ENCODE measurements around the gene ACTA1.
A peak's percentile ranks its signal among the peaks of the same experiment; 100 is the strongest.

ACTA1 gene

GRCh38 chr1:229438021-229438420 lies 4.1 kb upstream of the ACTA1 start:
- Histone ChIP-seq H3K4me3 (ENCODE audit: low read depth in 1 of 2, low read length in 2 of 2) (no peak overlapping the region), H3K27ac (ENCODE audit: low read length) (no peak overlapping the region), H3K36me3 (ENCODE audit: insufficient read depth, low read length) (peaks cover 29% of the 10 kb centered on the region), H2AFZ (ENCODE audit: low read depth, low read length) (no peak overlapping the region), H3K9me3 (ENCODE audit: insufficient read depth, low read length, severe bottlenecking) (no peaks in the 10 kb centered on the region), H3K27me3 (ENCODE audit: insufficient read depth, low read length, poor library complexity) (no peaks in the 10 kb centered on the region), H3K4me1 (ENCODE audit: insufficient read depth, low read length) (no peaks in the 10 kb centered on the region), H3K4me2 (ENCODE audit: insufficient read depth, low read length) (no peak overlapping the region), H4K20me1 (ENCODE audit: insufficient read depth, low read length) (no peaks in the 10 kb centered on the region), H3K9ac (ENCODE audit: low read depth, low read length) (no peak overlapping the region), H3K79me2 (ENCODE audit: insufficient read depth, low read length) (no peaks in the 10 kb centered on the region)
- TF ChIP-seq, protein P1, sequence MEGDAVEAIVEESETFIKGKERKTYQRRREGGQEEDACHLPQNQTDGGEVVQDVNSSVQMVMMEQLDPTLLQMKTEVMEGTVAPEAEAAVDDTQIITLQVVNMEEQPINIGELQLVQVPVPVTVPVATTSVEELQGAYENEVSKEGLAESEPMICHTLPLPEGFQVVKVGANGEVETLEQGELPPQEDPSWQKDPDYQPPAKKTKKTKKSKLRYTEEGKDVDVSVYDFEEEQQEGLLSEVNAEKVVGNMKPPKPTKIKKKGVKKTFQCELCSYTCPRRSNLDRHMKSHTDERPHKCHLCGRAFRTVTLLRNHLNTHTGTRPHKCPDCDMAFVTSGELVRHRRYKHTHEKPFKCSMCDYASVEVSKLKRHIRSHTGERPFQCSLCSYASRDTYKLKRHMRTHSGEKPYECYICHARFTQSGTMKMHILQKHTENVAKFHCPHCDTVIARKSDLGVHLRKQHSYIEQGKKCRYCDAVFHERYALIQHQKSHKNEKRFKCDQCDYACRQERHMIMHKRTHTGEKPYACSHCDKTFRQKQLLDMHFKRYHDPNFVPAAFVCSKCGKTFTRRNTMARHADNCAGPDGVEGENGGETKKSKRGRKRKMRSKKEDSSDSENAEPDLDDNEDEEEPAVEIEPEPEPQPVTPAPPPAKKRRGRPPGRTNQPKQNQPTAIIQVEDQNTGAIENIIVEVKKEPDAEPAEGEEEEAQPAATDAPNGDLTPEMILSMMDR (IDR thresholded peaks at IDR 0.05; ENCODE audit: borderline replicate concordance, extremely low read depth, low read length, poor library complexity, severe bottlenecking), result no peak
- TF ChIP-seq EZH2 (IDR thresholded peaks at IDR 0.05; ENCODE audit: borderline replicate concordance, low read depth, low read length, severe bottlenecking), result no peak
- no peak for ATAC-seq (ENCODE audit: insufficient read depth, low read depth)
- no peak for DNase-seq

DNA sequence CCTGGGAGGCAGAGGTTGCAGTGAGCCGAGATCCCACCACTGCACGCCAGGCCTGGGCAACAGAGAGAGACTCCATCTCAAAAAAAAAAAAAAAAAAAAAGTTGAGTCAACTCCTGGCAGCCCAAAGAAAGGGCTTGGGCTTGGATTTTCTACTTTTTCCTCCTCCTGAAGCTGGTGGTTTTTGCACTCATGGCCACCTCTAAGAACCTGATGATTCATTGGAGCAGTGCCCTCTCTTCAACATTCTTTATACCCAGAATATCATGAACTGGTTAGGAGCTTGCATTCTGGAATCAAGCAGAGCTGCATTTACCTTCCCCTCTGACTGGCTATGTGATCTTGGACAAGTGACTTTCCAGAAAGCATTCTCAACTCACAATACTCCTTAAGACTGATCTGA lies 3.5 kb upstream of the ACTA1 start:
- Histone ChIP-seq H2AFZ (ENCODE audit: low read depth, low read length) (no peak overlapping the region), H3K9ac (ENCODE audit: low read depth, low read length) (no peak overlapping the region), H3K4me2 (ENCODE audit: insufficient read depth, low read length) (no peak overlapping the region), H3K4me3 (ENCODE audit: low read depth in 1 of 2, low read length in 2 of 2) (no peak overlapping the region), H3K36me3 (ENCODE audit: insufficient read depth, low read length) (peaks cover 25% of the 10 kb centered on the region), H3K27me3 (ENCODE audit: insufficient read depth, low read length, poor library complexity) (no peaks in the 10 kb centered on the region), H3K79me2 (ENCODE audit: insufficient read depth, low read length) (no peaks in the 10 kb centered on the region), H4K20me1 (ENCODE audit: insufficient read depth, low read length) (no peaks in the 10 kb centered on the region), H3K9me3 (ENCODE audit: insufficient read depth, low read length, severe bottlenecking) (no peaks in the 10 kb centered on the region), H3K4me1 (ENCODE audit: insufficient read depth, low read length) (no peaks in the 10 kb centered on the region), H3K27ac (ENCODE audit: low read length) (no peak overlapping the region)
- ATAC-seq (ENCODE audit: insufficient read depth, low read depth) (no peak), DNase-seq (no peak)
- no peak for TF ChIP-seq EZH2 (IDR thresholded peaks at IDR 0.05; ENCODE audit: borderline replicate concordance, low read depth, low read length, severe bottlenecking)
- TF ChIP-seq, protein P1 (IDR thresholded peaks at IDR 0.05; ENCODE audit: borderline replicate concordance, extremely low read depth, low read length, poor library complexity, severe bottlenecking), result no peak

DNA sequence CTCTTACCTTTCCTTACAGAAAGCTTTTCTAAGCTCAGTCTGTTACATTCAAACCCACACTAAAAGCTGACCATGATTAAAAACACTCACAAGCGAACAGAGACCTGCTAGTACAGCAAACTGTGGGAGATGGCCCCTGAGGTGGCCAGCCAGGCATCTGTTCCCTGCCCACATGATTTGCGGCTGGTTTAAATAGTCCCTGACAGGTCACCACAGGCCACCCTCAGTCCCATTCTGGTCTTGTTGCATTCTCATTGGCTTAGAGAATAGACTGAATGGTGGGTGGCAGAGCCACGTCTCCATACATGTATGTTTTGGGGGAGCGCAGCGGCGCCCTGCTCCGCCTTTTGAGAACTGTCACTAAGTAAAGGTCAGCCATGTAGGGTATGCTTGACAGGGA lies 2.3 kb upstream of the ACTA1 start:
- no peaks in the 10 kb centered on the region for H3K27me3 ChIP-seq (ENCODE audit: insufficient read depth, low read length, poor library complexity)
- no peak overlapping the region for H3K9ac ChIP-seq (ENCODE audit: low read depth, low read length)
- 0 out of 3 replicates have a peak, but pooled peaks have one; percentile 30 for ATAC-seq (ENCODE audit: insufficient read depth, low read depth)

More for the DNA sequence above, 2.3 kb upstream of the ACTA1 start:
- Histone ChIP-seq H3K4me2 (ENCODE audit: insufficient read depth, low read length) (no peak overlapping the region), H3K79me2 (ENCODE audit: insufficient read depth, low read length) (no peaks in the 10 kb centered on the region), H3K36me3 (ENCODE audit: insufficient read depth, low read length) (peaks cover 14% of the 10 kb centered on the region), H3K4me1 (ENCODE audit: insufficient read depth, low read length) (no peaks in the 10 kb centered on the region), H3K4me3 (ENCODE audit: low read depth in 1 of 2, low read length in 2 of 2) (no peak overlapping the region), H3K27ac (ENCODE audit: low read length) (no peak overlapping the region), H2AFZ (ENCODE audit: low read depth, low read length) (no peak overlapping the region), H3K9me3 (ENCODE audit: insufficient read depth, low read length, severe bottlenecking) (no peaks in the 10 kb centered on the region), H4K20me1 (ENCODE audit: insufficient read depth, low read length) (no peaks in the 10 kb centered on the region)
- no peak for DNase-seq
- TF ChIP-seq, protein P1 (IDR thresholded peaks at IDR 0.05; ENCODE audit: borderline replicate concordance, extremely low read depth, low read length, poor library complexity, severe bottlenecking), result no peak
- no peak for TF ChIP-seq EZH2 (IDR thresholded peaks at IDR 0.05; ENCODE audit: borderline replicate concordance, low read depth, low read length, severe bottlenecking)

Data from DND-41 (cell line).